Prostate gland (tissue), 2 donors: ENCODE measurements around the gene ZMPSTE24. TPM values are rescaled to one million over a fixed set of nuclear protein-coding genes. Genes with fewer than 3 reads are reported as not detected.

Experiments used
- DNase-seq: peaks from one replicate; pipeline ENCODE4 v3.0.0-alpha.2; 2019; ENCODE audit warnings: low spot score
- H3K27ac ChIP-seq, 2 donors: fragments of 200-600 bp; sonication (generic); 2 replicates each; pipeline ENCODE4 v1.5.1; 2017 to 2019
- H3K27me3 ChIP-seq: fragments of 200-600 bp; sonication (generic); replicated peaks from 2 replicates; pipeline ENCODE4 v1.5.1; 2019; ENCODE audit not compliant: insufficient read depth
- H3K36me3 ChIP-seq, 2 donors: fragments of 200-600 bp; sonication (generic); 1 replicate in 1 of 2; 2 replicates in 1 of 2; pipeline versions ENCODE4 v1.5.1 to v1.8.1; 2017 to 2019
- H3K4me1 ChIP-seq: fragments of 200-600 bp; sonication (generic); replicated peaks from 2 replicates; pipeline ENCODE4 v1.5.1; 2019
- H3K4me3 ChIP-seq, 2 donors: fragments of 200-600 bp; sonication (generic); 2 replicates each; pipeline ENCODE4 v1.5.1; 2017 to 2019
- H3K9me3 ChIP-seq: fragments of 200-600 bp; sonication (generic); 2 replicates; pipeline ENCODE4 v1.5.1; 2017
- POLR2A ChIP-seq: fragments of 450-650 bp; IDR thresholded peaks from one replicate; pipeline ENCODE4 v1.6.1; 2016; ENCODE audit warnings: antibody characterized with exemption, mild to moderate bottlenecking
- POLR2AphosphoS5 ChIP-seq: sonication (generic); formaldehyde crosslinking; IDR thresholded peaks from one replicate; pipeline ENCODE4 v1.6.1; 2017; ENCODE audit warnings: antibody characterized with exemption
- WGBS: methylation state at CpG from one replicate; pipeline ENCODE4 v1.1.5; 2018; 5-methylcytosine and 5-hydroxymethylcytosine counted together
- intact Hi-C: fragments of 100-400 bp; cut with DNase I; formaldehyde crosslinking; loops from one replicate; pipeline ENCODE4 v1.14.2; 2022
- total RNA-seq, 2 donors: library from RNA; depleted of rRNA; stranded (reverse); fragments of >200 nt; gene quantifications; one replicate each; pipeline ENCODE4 v1.1.0, GENCODE V29; 2016
- TF ChIP-seq, protein P1 (sequence below), 4 experiments: fragments of 200-600 bp in 2 of 4; fragments of 450-650 bp in 2 of 4; sonication (generic) in 2 of 4; IDR thresholded peaks; 1 replicate in 3 of 4; 2 replicates in 1 of 4; pipeline ENCODE4 v1.5.1; 2016 to 2019; ENCODE audit warnings: antibody characterized with exemption in 4 of 4, mild to moderate bottlenecking in 2 of 4, moderate library complexity in 2 of 4

ZMPSTE24 gene
- total RNA-seq, 2 donors from 2014 or later = 32.8 to 57.7 TPM

DNA sequence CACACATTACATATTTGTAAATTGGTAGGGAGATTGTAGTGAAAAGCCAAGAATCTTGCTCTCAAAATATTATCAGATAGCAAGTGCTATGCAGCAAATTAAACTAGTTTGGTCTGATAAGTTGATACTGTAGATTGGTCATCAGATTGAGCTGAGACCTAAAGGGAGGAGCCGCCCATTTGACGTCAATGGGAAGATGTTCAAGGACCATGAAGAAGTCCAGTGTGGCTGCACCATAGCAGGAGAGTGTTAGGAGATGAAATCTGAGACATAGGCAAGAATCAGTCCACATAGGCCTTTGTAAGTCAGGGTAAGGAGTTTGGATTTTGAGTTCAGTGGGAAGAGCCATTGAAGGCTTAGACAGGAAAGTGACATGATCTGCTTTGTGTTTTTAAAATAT, 16.3 kb downstream of the ZMPSTE24 start:
- no peak for DNase-seq

DNA sequence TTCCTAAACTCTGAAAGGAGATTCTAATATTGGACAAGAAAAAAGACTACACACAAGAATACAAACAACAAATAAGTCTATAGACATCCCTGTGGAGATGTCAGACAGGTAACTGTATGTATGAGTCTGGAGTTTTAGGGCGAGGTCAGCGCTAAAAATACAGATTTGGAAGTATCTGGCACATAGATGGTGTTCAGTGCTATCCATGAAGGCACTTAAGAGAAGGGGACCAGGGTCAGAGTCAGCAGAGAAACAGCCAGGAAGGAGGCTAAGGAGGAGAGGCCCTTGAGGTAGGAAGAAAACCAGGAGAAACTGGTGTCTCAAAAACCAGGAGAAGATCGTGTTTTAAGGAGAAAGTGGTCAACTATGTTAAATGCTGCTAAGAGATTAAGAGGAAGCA, 18.1 kb downstream of the ZMPSTE24 start:
- Histone ChIP-seq H3K27ac (no peak overlapping the region), H3K4me3 (no peak overlapping the region), H3K4me1 (no peaks in the 10 kb centered on the region), H3K36me3 (no peaks in the 10 kb centered on the region), H3K9me3 (no peaks in the 10 kb centered on the region), H3K27me3 (no peaks in the 10 kb centered on the region)
- WGBS = 94% methylated on average over 3 of the region's 3 CpGs
- TF ChIP-seq POLR2A = no peak
- no peak for TF ChIP-seq POLR2AphosphoS5
- TF ChIP-seq, protein P1, sequence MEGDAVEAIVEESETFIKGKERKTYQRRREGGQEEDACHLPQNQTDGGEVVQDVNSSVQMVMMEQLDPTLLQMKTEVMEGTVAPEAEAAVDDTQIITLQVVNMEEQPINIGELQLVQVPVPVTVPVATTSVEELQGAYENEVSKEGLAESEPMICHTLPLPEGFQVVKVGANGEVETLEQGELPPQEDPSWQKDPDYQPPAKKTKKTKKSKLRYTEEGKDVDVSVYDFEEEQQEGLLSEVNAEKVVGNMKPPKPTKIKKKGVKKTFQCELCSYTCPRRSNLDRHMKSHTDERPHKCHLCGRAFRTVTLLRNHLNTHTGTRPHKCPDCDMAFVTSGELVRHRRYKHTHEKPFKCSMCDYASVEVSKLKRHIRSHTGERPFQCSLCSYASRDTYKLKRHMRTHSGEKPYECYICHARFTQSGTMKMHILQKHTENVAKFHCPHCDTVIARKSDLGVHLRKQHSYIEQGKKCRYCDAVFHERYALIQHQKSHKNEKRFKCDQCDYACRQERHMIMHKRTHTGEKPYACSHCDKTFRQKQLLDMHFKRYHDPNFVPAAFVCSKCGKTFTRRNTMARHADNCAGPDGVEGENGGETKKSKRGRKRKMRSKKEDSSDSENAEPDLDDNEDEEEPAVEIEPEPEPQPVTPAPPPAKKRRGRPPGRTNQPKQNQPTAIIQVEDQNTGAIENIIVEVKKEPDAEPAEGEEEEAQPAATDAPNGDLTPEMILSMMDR (IDR thresholded peaks at IDR 0.05) = no peak
- DNase-seq = no peak
- intact Hi-C loops = no loop called here

More for the DNA sequence above, 16.3 kb downstream of the ZMPSTE24 start:
- no peaks in the 10 kb centered on the region for H3K4me1 ChIP-seq
- WGBS = 94% methylated on average over 2 of the region's 2 CpGs
- H3K27me3 ChIP-seq = no peaks in the 10 kb centered on the region
- no peaks in the 10 kb centered on the region for H3K36me3 ChIP-seq
- no peak for TF ChIP-seq POLR2A
- TF ChIP-seq, protein P1 (IDR thresholded peaks at IDR 0.05) = no peak
- TF ChIP-seq POLR2AphosphoS5 = no peak
- no peaks in the 10 kb centered on the region for H3K9me3 ChIP-seq
- H3K4me3 ChIP-seq = no peak overlapping the region
- no peak overlapping the region for H3K27ac ChIP-seq
- intact Hi-C loops = no loop called here

GRCh38 chr1:40281853-40282252, 23.8 kb downstream of the ZMPSTE24 start:
- peak overlapping the region in 1 of 2 donors; percentile 39 for H3K27ac ChIP-seq
- H3K9me3 ChIP-seq = no peaks in the 10 kb centered on the region
- H3K4me1 ChIP-seq = no peaks in the 10 kb centered on the region
- H3K36me3 ChIP-seq = peaks cover 0 to 3% of the 10 kb centered on the region in 2 donors
- no peak for TF ChIP-seq POLR2A
- TF ChIP-seq POLR2AphosphoS5 = peak; percentile 67
- no peak overlapping the region for H3K4me3 ChIP-seq
- intact Hi-C loops = no loop called here
- WGBS = 22% methylated on average over 2 of the region's 2 CpGs
- H3K27me3 ChIP-seq = no peaks in the 10 kb centered on the region
- no peak for DNase-seq

- TF ChIP-seq POLR2AphosphoS5 (no peak), POLR2A (no peak)
- TF ChIP-seq, protein P1 (IDR thresholded peaks at IDR 0.05) = no peak
- 87% methylated on average over 2 of the region's 2 CpGs for WGBS
- Histone ChIP-seq H3K9me3 (no peaks in the 10 kb centered on the region), H3K27me3 (no peaks in the 10 kb centered on the region), H3K36me3 (peaks cover 0 to 3% of the 10 kb centered on the region in 2 donors), H3K4me3 (no peak overlapping the region), H3K27ac (no peak overlapping the region), H3K4me1 (no peaks in the 10 kb centered on the region)
- intact Hi-C loops = no loop called here
- no peak for DNase-seq
Observed at GRCh38 chr1:40291293-40291692, 33.3 kb downstream of the ZMPSTE24 start.

- TF ChIP-seq POLR2A (no peak), POLR2AphosphoS5 (no peak)
- TF ChIP-seq, protein P1 (IDR thresholded peaks at IDR 0.05) = no peak
Observed at GRCh38 chr1:40299366-40300248, 41.6 kb downstream of the ZMPSTE24 start.

More at GRCh38 chr1:40299366-40300248, 41.6 kb downstream of the ZMPSTE24 start:
- Histone ChIP-seq H3K27ac (no peak overlapping the region), H3K4me1 (no peaks in the 10 kb centered on the region), H3K27me3 (no peaks in the 10 kb centered on the region), H3K4me3 (no peak overlapping the region), H3K36me3 (no peaks in the 10 kb centered on the region), H3K9me3 (no peaks in the 10 kb centered on the region)
- DNase-seq = no peak
- WGBS = 63% methylated on average over 8 of the region's 8 CpGs
- intact Hi-C loops = no loop called here
